ENCODE data around the gene MARCHF3.

Gene MARCHF3

GRCh38 chr5:126936775-126937418 lies 93.5 kb downstream of the MARCHF3 start:
- Histone ChIP-seq H3K27me3 (ENCODE audit: insufficient read depth, low read length) (no peaks in the 10 kb centered on the region), H3K9me3 (ENCODE audit: low read length) (no peaks in the 10 kb centered on the region), H3K27ac (ENCODE audit: low read depth, low read length, poor library complexity, severe bottlenecking) (no peak overlapping the region), H3F3A (ENCODE audit: insufficient read depth, low read length) (no peaks in the 10 kb centered on the region), H4K20me1 (ENCODE audit: insufficient read depth, low read length) (no peaks in the 10 kb centered on the region), H3K4me1 (ENCODE audit: insufficient read depth, low read length, severe bottlenecking) (no peaks in the 10 kb centered on the region), H3K79me2 (ENCODE audit: insufficient read depth, low read length) (no peaks in the 10 kb centered on the region), H3K36me3 (ENCODE audit: insufficient read depth, low read length) (no peaks in the 10 kb centered on the region), H3K4me3 (ENCODE audit: low read depth, low read length, poor library complexity, severe bottlenecking) (no peak overlapping the region), H2AFZ (ENCODE audit: low read length) (no peak overlapping the region), H3K4me2 (ENCODE audit: low read length) (no peak overlapping the region), H3K9me2 (ENCODE audit: low read depth, low read length) (no peaks in the 10 kb centered on the region), H3K9ac (ENCODE audit: low read length) (no peak overlapping the region)
- no peak for TF ChIP-seq EZH2 (IDR thresholded peaks at IDR 0.05; ENCODE audit: borderline replicate concordance, low read length)
- no peak for TF ChIP-seq CTCF (IDR thresholded peaks at IDR 0.05; ENCODE audit: low read length)

DNA sequence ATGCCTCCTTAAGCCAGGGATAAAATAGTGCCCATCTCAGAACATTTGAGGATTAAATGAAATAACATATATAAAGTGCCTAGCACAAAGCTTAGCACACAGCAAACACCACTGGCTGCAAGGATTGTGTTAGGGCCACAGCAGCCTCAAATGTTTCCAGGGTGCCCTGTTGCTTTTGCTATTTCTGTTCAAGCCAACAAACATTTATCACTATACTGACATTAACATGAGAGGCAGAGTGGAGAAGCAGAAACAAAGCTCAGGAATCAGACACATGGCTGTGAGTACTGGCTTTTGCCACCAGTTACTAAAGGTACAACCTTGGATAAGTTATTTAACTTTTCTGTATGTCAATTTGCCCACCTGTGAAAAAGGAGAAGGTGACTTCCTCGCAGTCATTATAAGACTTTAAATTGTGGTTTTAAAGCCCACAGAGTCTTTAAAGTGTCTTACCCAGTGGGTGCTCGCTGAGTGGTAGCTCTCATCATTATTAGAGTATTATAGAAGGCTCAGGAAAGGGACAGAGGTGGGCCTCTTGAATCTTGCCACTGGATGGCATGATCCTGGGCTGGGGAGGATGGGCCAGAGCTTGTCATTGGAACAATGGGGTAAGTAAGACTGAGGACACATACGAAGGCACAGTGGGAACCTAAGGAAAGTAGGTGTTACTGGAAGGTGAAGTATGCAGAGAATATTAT lies 98.2 kb downstream of the MARCHF3 start:
- H4K20me1 ChIP-seq (ENCODE audit: insufficient read depth, low read length), result no peaks in the 10 kb centered on the region
- no peaks in the 10 kb centered on the region for H3F3A ChIP-seq (ENCODE audit: insufficient read depth, low read length)
- H3K27me3 ChIP-seq (ENCODE audit: insufficient read depth, low read length), result no peaks in the 10 kb centered on the region
- no peak overlapping the region for H3K27ac ChIP-seq (ENCODE audit: low read depth, low read length, poor library complexity, severe bottlenecking)
- no peak overlapping the region for H3K4me3 ChIP-seq (ENCODE audit: low read depth, low read length, poor library complexity, severe bottlenecking)
- no peak for TF ChIP-seq CTCF (IDR thresholded peaks at IDR 0.05; ENCODE audit: low read length)
- H3K79me2 ChIP-seq (ENCODE audit: insufficient read depth, low read length), result no peaks in the 10 kb centered on the region
- no peaks in the 10 kb centered on the region for H3K9me2 ChIP-seq (ENCODE audit: low read depth, low read length)
- H3K36me3 ChIP-seq (ENCODE audit: insufficient read depth, low read length), result no peaks in the 10 kb centered on the region
- H3K9me3 ChIP-seq (ENCODE audit: low read length), result no peaks in the 10 kb centered on the region
- H2AFZ ChIP-seq (ENCODE audit: low read length), result no peak overlapping the region
- H3K4me2 ChIP-seq (ENCODE audit: low read length), result no peak overlapping the region
- no peak overlapping the region for H3K9ac ChIP-seq (ENCODE audit: low read length)
- no peaks in the 10 kb centered on the region for H3K4me1 ChIP-seq (ENCODE audit: insufficient read depth, low read length, severe bottlenecking)

GRCh38 chr5:126928041-126928440 lies 102.3 kb downstream of the MARCHF3 start:
- Histone ChIP-seq H2AFZ (ENCODE audit: low read length) (no peak overlapping the region), H3K4me3 (ENCODE audit: low read depth, low read length, poor library complexity, severe bottlenecking) (no peak overlapping the region), H4K20me1 (ENCODE audit: insufficient read depth, low read length) (no peaks in the 10 kb centered on the region)

More at GRCh38 chr5:126928041-126928440, 102.3 kb downstream of the MARCHF3 start:
- no peaks in the 10 kb centered on the region for H3K36me3 ChIP-seq (ENCODE audit: insufficient read depth, low read length)
- H3K4me1 ChIP-seq (ENCODE audit: insufficient read depth, low read length, severe bottlenecking), result no peaks in the 10 kb centered on the region
- H3K9me3 ChIP-seq (ENCODE audit: low read length), result no peaks in the 10 kb centered on the region
- no peak overlapping the region for H3K4me2 ChIP-seq (ENCODE audit: low read length)
- no peaks in the 10 kb centered on the region for H3F3A ChIP-seq (ENCODE audit: insufficient read depth, low read length)
- H3K27me3 ChIP-seq (ENCODE audit: insufficient read depth, low read length), result no peaks in the 10 kb centered on the region
- H3K9ac ChIP-seq (ENCODE audit: low read length), result no peak overlapping the region
- TF ChIP-seq CTCF (IDR thresholded peaks at IDR 0.05; ENCODE audit: low read length) (no peak), EZH2 (IDR thresholded peaks at IDR 0.05; ENCODE audit: borderline replicate concordance, low read length) (no peak)
- H3K27ac ChIP-seq (ENCODE audit: low read depth, low read length, poor library complexity, severe bottlenecking), result no peak overlapping the region
- no peaks in the 10 kb centered on the region for H3K79me2 ChIP-seq (ENCODE audit: insufficient read depth, low read length)
- H3K9me2 ChIP-seq (ENCODE audit: low read depth, low read length), result no peaks in the 10 kb centered on the region

Measured in OCI-LY1 (cell line).